Lower leg skin (tissue), 4 donors: ENCODE measurements around the gene UTP3. TPM values are rescaled to one million over a fixed set of nuclear protein-coding genes. Genes with fewer than 3 reads are reported as not detected.

Experiments
- DNase-seq, 2 donors: peaks; one replicate each; pipeline ENCODE4 v3.0.0-alpha.2; 2019; ENCODE audit warnings: low spot score in 2 of 2
- H3K4me3 ChIP-seq: fragments of 200-600 bp; sonication (generic); 2 replicates; pipeline ENCODE4 v1.5.1; 2017; ENCODE audit warnings: mild to moderate bottlenecking, low read depth; ENCODE audit not compliant: poor library complexity, severe bottlenecking
- POLR2A ChIP-seq, 2 donors: fragments of 450-650 bp; IDR thresholded peaks; one replicate each; pipeline ENCODE4 v1.6.1; 2016 to 2017; ENCODE audit warnings: antibody characterized with exemption in 2 of 2, mild to moderate bottlenecking in 1 of 2, moderate library complexity in 1 of 2
- WGBS, 2 donors: methylation state at CpG; one replicate each; pipeline ENCODE4 v1.1.5; 2018; 5-methylcytosine and 5-hydroxymethylcytosine counted together
- intact Hi-C: fragments of 100-400 bp; cut with DNase I; formaldehyde crosslinking; loops from one replicate; pipeline ENCODE4 v1.15.0; 2023; ENCODE audit warnings: low total_unique reads
- total RNA-seq, 4 donors: library from RNA; depleted of rRNA; stranded (reverse); fragments of >200 nt; gene quantifications; one replicate each; pipeline ENCODE4 v1.1.0, GENCODE V29; 2016
- TF ChIP-seq, protein P1 (sequence below), 3 donors: fragments of 450-650 bp; IDR thresholded peaks; one replicate each; pipeline ENCODE4 v1.5.1; 2016; ENCODE audit warnings: antibody characterized with exemption in 3 of 3, mild to moderate bottlenecking in 3 of 3, moderate library complexity in 2 of 3

UTP3 gene
- total RNA-seq, 4 donors from 2014 or later: 12.6 to 32.8 (median 17.6) TPM

DNA sequence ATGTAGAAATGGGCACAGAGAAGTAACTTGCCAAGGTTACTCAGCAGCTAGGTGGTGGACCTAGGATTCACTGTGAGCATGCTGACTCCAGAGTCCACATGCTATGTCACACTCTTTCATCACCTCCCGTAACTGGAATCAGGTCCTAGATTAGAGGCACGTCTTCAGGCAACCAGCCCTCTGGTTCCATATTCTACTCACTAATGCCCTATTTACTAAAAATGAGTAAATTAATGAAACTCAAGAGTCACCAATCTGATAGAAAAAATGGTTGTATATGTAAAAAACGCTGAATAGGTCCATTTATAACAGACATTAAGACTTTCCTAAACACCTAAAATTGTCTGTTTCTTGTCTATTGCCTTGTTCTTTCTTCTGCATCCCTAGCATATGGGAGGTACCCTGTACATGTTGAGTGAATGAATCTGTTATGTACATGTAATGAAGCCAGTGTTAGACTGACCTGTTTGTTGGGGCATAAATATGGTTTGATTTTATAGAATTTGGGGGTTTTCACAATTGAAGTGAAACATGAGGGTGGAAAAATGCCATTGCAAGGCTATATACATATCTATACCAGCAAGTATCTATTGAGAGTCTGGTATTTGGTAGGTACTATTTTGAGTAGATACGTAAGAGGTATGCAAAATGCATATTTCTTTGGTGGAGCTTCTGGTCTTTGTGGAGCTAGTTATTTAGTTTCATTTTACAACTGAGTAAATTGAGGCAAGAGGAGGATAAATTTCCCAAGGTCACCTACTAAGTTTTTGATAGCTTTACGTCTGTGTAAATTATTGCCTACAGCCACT lies 26.0 kb downstream of the UTP3 start:
- H3K4me3 ChIP-seq: no peak overlapping the region
- no peak for TF ChIP-seq POLR2A (IDR thresholded peaks at IDR 0.05)
- TF ChIP-seq, protein P1, sequence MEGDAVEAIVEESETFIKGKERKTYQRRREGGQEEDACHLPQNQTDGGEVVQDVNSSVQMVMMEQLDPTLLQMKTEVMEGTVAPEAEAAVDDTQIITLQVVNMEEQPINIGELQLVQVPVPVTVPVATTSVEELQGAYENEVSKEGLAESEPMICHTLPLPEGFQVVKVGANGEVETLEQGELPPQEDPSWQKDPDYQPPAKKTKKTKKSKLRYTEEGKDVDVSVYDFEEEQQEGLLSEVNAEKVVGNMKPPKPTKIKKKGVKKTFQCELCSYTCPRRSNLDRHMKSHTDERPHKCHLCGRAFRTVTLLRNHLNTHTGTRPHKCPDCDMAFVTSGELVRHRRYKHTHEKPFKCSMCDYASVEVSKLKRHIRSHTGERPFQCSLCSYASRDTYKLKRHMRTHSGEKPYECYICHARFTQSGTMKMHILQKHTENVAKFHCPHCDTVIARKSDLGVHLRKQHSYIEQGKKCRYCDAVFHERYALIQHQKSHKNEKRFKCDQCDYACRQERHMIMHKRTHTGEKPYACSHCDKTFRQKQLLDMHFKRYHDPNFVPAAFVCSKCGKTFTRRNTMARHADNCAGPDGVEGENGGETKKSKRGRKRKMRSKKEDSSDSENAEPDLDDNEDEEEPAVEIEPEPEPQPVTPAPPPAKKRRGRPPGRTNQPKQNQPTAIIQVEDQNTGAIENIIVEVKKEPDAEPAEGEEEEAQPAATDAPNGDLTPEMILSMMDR (IDR thresholded peaks at IDR 0.05): no peak
- WGBS, 2 donors: 70 to 77% methylated on average over 5 of the region's 5 CpGs
- intact Hi-C loops: no loop called here
- DNase-seq: no peak

DNA sequence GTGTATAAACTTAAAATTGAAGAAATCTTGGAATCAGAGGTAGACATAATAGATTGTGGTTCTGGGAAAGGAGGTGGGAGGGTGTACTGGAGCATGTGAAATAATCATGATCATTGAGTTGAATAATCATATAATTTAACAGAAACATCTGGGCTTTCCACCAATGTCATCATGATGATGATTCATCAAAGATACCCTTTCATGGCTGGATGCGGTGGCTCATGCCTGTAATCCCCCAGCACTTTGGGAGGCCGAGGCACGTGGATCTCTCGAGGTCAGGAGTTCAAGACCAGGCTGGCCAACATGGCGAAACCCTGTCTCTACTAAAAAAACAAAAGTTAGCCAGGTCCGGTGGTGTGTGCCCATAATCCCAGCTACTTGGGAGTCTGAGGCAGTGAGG lies 26.8 kb downstream of the UTP3 start:
- H3K4me3 ChIP-seq: no peak overlapping the region
- intact Hi-C loops: no loop called here
- WGBS, 2 donors: 76 to 82% methylated on average over 6 of the region's 6 CpGs
- no peak for TF ChIP-seq POLR2A (IDR thresholded peaks at IDR 0.05)
- TF ChIP-seq, protein P1 (IDR thresholded peaks at IDR 0.05): no peak
- peak in 1 of 2 donors; percentile 76 for DNase-seq

DNA sequence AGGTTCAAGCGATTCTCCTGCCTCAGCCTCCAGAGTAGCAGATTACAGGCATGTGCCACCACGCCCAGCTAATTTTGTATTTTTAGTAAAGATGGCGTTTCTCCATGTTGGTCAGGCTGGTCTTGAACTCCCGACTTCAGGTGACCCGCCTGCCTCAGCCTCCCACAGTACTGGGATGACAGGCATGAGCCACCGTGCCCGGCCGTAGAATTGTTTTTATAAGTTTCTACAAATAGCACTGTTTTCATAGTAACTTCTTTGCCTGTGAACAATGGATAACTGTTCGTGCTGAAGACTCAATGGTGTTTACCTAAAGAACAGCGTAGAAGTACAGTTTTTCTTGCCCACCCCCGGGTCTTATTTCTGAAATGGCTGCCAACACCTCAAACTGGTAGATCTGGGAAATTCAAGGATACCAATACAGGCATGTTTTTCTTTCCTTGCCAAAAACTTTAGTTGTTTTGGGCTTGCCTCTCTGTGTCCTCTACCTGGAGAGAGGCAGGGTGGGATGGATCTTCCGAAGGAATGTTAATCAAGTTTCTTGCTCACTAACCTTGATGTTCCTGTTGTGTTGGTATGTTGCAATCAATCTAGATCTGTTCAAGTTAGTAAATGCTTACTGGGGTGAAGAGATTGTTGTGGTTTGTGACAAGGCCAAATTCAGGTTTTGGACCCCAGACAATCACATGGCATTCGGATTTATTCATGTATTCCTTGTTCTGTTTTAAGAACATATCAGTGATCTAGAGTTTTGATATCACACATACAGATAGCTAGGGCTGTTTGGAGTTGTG lies 30.7 kb downstream of the UTP3 start:
- no peak overlapping the region for H3K4me3 ChIP-seq
- WGBS, 2 donors: 44 to 62% methylated on average over 13 of the region's 13 CpGs
- TF ChIP-seq POLR2A (IDR thresholded peaks at IDR 0.05): no peak
- TF ChIP-seq, protein P1 (IDR thresholded peaks at IDR 0.05): no peak
- DNase-seq: no peak
- intact Hi-C loops: no loop called here

DNA sequence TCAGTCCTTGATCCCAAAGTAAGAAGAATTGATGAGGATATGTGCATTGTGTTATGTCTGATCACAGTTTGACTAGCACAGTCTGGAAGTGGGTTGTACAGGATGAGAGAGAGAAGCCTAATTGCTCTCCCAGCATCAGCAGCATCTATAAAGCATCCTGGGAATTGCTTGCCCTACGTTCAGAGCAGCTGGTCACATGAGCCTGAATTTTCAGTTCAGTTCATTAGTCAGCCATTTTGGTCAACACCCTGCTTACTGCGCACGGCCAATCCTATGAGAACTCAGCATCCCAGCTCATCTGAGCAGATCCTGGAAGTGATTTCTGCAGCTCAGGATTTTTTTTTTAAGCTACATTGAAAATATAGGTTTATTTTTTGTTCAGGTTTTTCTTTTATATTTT lies 33.4 kb downstream of the UTP3 start, which contains the start of gene RUFY3:
Gene RUFY3 (plus strand): TSS at position 218 of the 400 bp plus-strand sequence. CDS start 610 bp downstream, outside the sequence.
- 35 to 38% methylated on average over 3 of the region's 3 CpGs for WGBS, 2 donors
- peak in 1 of 2 donors; percentile 46 for DNase-seq
- TF ChIP-seq, protein P1 (IDR thresholded peaks at IDR 0.05): no peak
- TF ChIP-seq POLR2A (IDR thresholded peaks at IDR 0.05): no peak
- no peak within 1 kb of the TSS for H3K4me3 ChIP-seq
- intact Hi-C loops: no loop called here

DNA sequence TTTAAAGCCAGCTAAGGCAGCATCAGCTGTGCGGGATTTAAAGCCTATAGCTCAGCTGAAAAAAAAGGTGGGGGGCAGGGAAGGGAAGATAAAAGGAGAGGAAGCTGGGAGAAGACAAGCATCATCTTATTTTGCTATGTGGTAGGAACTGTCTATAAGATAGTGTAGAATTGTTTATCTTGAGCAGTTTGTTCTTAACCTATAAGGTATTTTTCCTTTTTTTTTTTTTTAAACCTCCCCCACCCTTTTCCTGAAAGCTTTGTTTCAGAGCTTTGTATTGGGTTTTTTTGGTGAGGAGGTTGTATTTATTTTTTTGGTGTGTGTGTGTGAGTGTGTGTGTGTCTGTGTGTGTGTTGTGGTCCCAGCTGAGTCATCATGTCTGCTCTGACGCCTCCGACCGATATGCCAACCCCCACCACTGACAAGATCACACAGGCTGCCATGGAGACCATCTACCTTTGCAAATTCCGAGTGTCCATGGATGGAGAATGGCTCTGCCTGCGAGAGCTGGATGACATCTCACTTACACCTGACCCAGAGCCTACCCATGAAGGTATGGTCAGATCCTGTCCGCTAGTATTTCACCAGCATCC lies 34.0 kb downstream of the UTP3 start:
- WGBS, 2 donors: 59 to 62% methylated on average over 7 of the region's 7 CpGs
- intact Hi-C loops: no loop called here
- DNase-seq: no peak
- no peak overlapping the region for H3K4me3 ChIP-seq
- TF ChIP-seq POLR2A (IDR thresholded peaks at IDR 0.05): no peak

DNA sequence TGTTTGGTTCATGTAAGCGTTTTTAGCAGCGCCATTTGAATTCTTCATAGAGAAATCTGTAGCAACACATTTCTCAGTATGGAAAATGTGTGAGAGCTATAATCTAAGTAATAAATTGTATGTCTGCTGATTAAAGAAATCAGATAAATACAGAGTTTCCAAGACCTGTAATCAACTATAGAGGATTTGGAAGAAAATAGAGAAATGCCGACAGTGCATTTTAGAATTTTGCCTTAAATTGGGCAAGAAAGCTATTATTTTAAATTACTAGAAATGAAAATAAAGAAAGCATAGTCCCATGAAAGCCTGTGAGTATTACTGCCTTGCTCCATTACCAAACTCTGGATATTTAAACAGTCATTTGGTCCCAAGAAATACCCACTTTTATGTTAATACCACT lies 36.1 kb downstream of the UTP3 start:
- TF ChIP-seq POLR2A (IDR thresholded peaks at IDR 0.05): no peak
- TF ChIP-seq, protein P1 (IDR thresholded peaks at IDR 0.05): no peak
- 98 to 99% methylated on average over 3 of the region's 3 CpGs for WGBS, 2 donors
- no peak for DNase-seq
- intact Hi-C loops: no loop called here
- H3K4me3 ChIP-seq: no peak overlapping the region
